Measurements from ENCODE around the gene TARS2. TPM values are rescaled to one million over a fixed set of nuclear protein-coding genes. Genes with fewer than 3 reads are reported as not detected.
A peak's percentile ranks its signal among the peaks of the same experiment; 100 is the strongest.

TARS2 gene
- total and polyA plus RNA-seq, 2 of the 13 experiments (the other 11 are each of a cell fraction or from before 2014, with no cell fraction given) = 21.3 to 22.8 TPM

DNA sequence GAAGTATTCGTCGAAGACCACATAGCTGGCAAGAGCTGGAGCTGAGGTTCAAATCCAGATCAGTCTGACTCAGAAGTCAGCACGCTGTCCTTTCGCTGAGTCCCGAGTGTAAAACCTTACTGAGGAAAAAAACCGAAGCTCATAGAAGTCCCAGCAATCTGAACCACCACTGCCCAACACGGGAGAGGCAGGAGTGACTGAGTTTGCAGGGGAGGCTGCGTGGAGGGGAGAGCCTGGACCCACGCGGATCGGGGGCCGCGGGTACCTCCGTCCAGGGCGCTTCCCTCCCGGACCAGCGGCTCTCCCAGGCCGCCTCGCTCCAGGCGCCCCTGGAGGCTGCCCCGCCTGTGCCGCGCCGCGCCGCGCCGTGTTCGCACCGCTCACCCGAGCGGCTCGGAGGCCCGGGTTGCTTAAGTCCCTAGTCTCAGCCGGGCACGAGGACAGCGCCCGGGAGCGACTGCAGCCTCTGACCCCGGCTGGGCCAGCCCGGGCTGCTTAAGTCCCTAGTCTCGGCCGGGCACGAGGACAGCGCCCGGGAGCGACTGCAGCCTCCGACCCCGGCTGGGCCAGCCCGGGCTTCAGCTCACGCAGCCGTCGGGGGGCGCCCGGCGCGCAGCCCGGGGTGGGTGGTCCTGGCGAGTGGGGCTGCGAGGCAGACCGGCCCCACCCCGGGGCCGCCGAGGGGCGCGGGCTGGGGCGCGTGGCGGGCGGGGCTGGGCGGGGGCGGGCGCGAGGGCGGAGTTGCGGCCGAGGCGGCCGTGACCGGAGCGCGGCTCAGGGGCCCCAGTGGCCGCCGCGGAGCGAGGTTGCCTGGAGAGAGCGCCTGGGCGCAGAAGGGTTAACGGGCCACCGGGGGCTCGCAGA, 61.6 kb downstream of the TARS2 start, which contains the start of gene ADAMTSL4 (continued):
- TF ChIP-seq SP1 (IDR thresholded peaks at IDR 0.05) (no peak), SP1 (CRISPR knock-in tag; IDR thresholded peaks at IDR 0.05) (no peak; the same call in 1 of the 2 replicates), YEATS4 (CRISPR knock-in tag; IDR thresholded peaks at IDR 0.05; ENCODE audit: borderline replicate concordance) (peak; percentile 67; the same call in 1 of the 2 replicates), TAF1 (CRISPR knock-in tag; IDR thresholded peaks at IDR 0.05) (peak; percentile 52), MXI1 (IDR thresholded peaks at IDR 0.05; ENCODE audit: borderline replicate concordance, low read depth, low read length) (peak; percentile 19; the same call in 1 of the 3 replicates), SYNCRIP (IDR thresholded peaks at IDR 0.05; ENCODE audit: insufficient read depth, low read depth, low read length) (no peak), ZNF616 (CRISPR knock-in tag; IDR thresholded peaks at IDR 0.05; ENCODE audit: low read depth) (peak; percentile 70; the same call in 1 of the 2 replicates), SNAI1 (CRISPR knock-in tag; IDR thresholded peaks at IDR 0.05; ENCODE audit: borderline replicate concordance) (no peak), NR2C2 (CRISPR knock-in tag; IDR thresholded peaks at IDR 0.05; ENCODE audit: borderline replicate concordance) (0 out of 2 replicates have a peak, but pooled peaks have one; percentile 5), SIN3A (IDR thresholded peaks at IDR 0.05; ENCODE audit: borderline replicate concordance, low read depth, low read length) (0 out of 2 replicates have a peak, but pooled peaks have one; percentile 7), ZNF879 (CRISPR knock-in tag; IDR thresholded peaks at IDR 0.05) (no peak), TBL1XR1 (IDR thresholded peaks at IDR 0.05; ENCODE audit: borderline replicate concordance, low read length, partially characterized antibody) (peak; percentile 12), HOXA9 (CRISPR knock-in tag; IDR thresholded peaks at IDR 0.05; ENCODE audit: borderline replicate concordance) (peak; percentile 52; the same call in 1 of the 2 replicates), SALL1 (CRISPR knock-in tag; IDR thresholded peaks at IDR 0.05) (peak; percentile 44; the same call in 1 of the 2 replicates), MTF2 (CRISPR knock-in tag; IDR thresholded peaks at IDR 0.05; ENCODE audit: borderline replicate concordance) (no peak)
- TF ChIP-seq, protein P1, sequence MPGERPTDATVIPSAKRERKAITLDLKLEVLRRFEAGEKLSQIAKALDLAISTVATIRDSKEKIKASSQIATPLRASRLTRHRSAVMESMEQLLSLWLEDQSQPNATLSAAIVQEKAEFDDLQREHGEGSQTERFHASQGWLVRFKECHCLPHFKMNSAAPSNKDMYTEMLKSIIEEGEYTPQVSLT (CRISPR knock-in tag; IDR thresholded peaks at IDR 0.05; ENCODE audit: borderline replicate concordance, low read depth) = no peak
- TF ChIP-seq, protein P2, sequence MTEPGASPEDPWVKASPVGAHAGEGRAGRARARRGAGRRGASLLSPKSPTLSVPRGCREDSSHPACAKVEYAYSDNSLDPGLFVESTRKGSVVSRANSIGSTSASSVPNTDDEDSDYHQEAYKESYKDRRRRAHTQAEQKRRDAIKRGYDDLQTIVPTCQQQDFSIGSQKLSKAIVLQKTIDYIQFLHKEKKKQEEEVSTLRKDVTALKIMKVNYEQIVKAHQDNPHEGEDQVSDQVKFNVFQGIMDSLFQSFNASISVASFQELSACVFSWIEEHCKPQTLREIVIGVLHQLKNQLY (CRISPR knock-in tag; IDR thresholded peaks at IDR 0.05) = no peak
- TF ChIP-seq, protein P3, sequence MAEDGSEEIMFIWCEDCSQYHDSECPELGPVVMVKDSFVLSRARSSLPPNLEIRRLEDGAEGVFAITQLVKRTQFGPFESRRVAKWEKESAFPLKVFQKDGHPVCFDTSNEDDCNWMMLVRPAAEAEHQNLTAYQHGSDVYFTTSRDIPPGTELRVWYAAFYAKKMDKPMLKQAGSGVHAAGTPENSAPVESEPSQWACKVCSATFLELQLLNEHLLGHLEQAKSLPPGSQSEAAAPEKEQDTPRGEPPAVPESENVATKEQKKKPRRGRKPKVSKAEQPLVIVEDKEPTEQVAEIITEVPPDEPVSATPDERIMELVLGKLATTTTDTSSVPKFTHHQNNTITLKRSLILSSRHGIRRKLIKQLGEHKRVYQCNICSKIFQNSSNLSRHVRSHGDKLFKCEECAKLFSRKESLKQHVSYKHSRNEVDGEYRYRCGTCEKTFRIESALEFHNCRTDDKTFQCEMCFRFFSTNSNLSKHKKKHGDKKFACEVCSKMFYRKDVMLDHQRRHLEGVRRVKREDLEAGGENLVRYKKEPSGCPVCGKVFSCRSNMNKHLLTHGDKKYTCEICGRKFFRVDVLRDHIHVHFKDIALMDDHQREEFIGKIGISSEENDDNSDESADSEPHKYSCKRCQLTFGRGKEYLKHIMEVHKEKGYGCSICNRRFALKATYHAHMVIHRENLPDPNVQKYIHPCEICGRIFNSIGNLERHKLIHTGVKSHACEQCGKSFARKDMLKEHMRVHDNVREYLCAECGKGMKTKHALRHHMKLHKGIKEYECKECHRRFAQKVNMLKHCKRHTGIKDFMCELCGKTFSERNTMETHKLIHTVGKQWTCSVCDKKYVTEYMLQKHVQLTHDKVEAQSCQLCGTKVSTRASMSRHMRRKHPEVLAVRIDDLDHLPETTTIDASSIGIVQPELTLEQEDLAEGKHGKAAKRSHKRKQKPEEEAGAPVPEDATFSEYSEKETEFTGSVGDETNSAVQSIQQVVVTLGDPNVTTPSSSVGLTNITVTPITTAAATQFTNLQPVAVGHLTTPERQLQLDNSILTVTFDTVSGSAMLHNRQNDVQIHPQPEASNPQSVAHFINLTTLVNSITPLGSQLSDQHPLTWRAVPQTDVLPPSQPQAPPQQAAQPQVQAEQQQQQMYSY (CRISPR knock-in tag; IDR thresholded peaks at IDR 0.05) = peak; percentile 48; the same call in 1 of the 2 replicates
- TF ChIP-seq, protein P4, sequence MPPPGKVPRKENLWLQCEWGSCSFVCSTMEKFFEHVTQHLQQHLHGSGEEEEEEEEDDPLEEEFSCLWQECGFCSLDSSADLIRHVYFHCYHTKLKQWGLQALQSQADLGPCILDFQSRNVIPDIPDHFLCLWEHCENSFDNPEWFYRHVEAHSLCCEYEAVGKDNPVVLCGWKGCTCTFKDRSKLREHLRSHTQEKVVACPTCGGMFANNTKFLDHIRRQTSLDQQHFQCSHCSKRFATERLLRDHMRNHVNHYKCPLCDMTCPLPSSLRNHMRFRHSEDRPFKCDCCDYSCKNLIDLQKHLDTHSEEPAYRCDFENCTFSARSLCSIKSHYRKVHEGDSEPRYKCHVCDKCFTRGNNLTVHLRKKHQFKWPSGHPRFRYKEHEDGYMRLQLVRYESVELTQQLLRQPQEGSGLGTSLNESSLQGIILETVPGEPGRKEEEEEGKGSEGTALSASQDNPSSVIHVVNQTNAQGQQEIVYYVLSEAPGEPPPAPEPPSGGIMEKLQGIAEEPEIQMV (CRISPR knock-in tag; IDR thresholded peaks at IDR 0.05; ENCODE audit: low read depth) = no peak
- TF ChIP-seq, protein P5, sequence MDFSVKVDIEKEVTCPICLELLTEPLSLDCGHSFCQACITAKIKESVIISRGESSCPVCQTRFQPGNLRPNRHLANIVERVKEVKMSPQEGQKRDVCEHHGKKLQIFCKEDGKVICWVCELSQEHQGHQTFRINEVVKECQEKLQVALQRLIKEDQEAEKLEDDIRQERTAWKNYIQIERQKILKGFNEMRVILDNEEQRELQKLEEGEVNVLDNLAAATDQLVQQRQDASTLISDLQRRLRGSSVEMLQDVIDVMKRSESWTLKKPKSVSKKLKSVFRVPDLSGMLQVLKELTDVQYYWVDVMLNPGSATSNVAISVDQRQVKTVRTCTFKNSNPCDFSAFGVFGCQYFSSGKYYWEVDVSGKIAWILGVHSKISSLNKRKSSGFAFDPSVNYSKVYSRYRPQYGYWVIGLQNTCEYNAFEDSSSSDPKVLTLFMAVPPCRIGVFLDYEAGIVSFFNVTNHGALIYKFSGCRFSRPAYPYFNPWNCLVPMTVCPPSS (IDR thresholded peaks at IDR 0.05) = no peak
- TF ChIP-seq, protein P6, sequence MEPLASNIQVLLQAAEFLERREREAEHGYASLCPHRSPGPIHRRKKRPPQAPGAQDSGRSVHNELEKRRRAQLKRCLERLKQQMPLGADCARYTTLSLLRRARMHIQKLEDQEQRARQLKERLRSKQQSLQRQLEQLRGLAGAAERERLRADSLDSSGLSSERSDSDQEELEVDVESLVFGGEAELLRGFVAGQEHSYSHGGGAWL (CRISPR knock-in tag; IDR thresholded peaks at IDR 0.05) = 0 out of 2 replicates have a peak, but pooled peaks have one; percentile 58
